SK-N-MC (cell line): ENCODE data around the gene ADAMTS17.

Experiments
- EZH2 ChIP-seq: fragments of 200-600 bp; sonication (generic); IDR thresholded peaks from one replicate; pipeline ENCODE4 v1.6.1; 2017; ENCODE audit warnings: antibody characterized with exemption
- FOXP2 ChIP-seq: optimal IDR thresholded peaks from 2 replicates; pipeline ENCODE3; 2011; ENCODE audit warnings: mild to moderate bottlenecking, moderate library complexity; ENCODE audit not compliant: insufficient read depth; ENCODE audit errors: extremely low read length, control extremely low read depth
- POLR2AphosphoS5 ChIP-seq: IDR thresholded peaks from 2 replicates; pipeline ENCODE4 v1.6.1; 2012; ENCODE audit warnings: mild to moderate bottlenecking, low read depth, low read length, borderline replicate concordance

- TF ChIP-seq EZH2 (no peak), POLR2AphosphoS5 (no peak), FOXP2 (no peak)
These were observed 5.7 kb downstream of the ADAMTS17 start for GRCh38 chr15:100336061-100336460.
